Adipocyte (in vitro differentiated cells): Measurements from ENCODE around the gene TICRR.

ENCODE experiments used
- DNase-seq: peaks from one replicate; pipeline ENCODE4 v3.0.0-alpha.2; 2015; ENCODE audit warnings: low read depth
- H3K27me3 ChIP-seq: replicated peaks from 2 replicates; pipeline ENCODE4 v1.7.0; 2013; ENCODE audit warnings: mild to moderate bottlenecking, low read length, moderate library complexity; ENCODE audit not compliant: control insufficient read depth, insufficient read depth
- H3K36me3 ChIP-seq: 2 replicates; pipeline ENCODE4 v1.7.0; 2013; ENCODE audit warnings: low read length, mild to moderate bottlenecking, moderate library complexity; ENCODE audit not compliant: control insufficient read depth, insufficient read depth, severe bottlenecking
- H3K4me1 ChIP-seq: 2 replicates; pipeline ENCODE4 v1.7.0; 2013; ENCODE audit warnings: mild to moderate bottlenecking, low read length, moderate library complexity; ENCODE audit not compliant: control insufficient read depth, insufficient read depth
- H3K4me3 ChIP-seq: 2 replicates; pipeline ENCODE4 v1.7.0; 2013; ENCODE audit warnings: mild to moderate bottlenecking, low read length, moderate library complexity
- H3K9ac ChIP-seq: 2 replicates; pipeline ENCODE4 v1.7.0; 2013; ENCODE audit warnings: mild to moderate bottlenecking, low read length, moderate library complexity
- H3K9me3 ChIP-seq: 2 replicates; pipeline ENCODE4 v1.7.0; 2013; ENCODE audit warnings: mild to moderate bottlenecking, low read length, moderate library complexity; ENCODE audit not compliant: control insufficient read depth

The TICRR gene

GRCh38 chr15:89659295-89659694, 84.0 kb downstream of the TICRR start:
- H3K9ac ChIP-seq: no peak overlapping the region
- no peaks in the 10 kb centered on the region for H3K27me3 ChIP-seq
- H3K4me3 ChIP-seq: no peak overlapping the region
- H3K36me3 ChIP-seq: peaks cover 1% of the 10 kb centered on the region
- DNase-seq: no peak
- peaks cover 34% of the 10 kb centered on the region for H3K4me1 ChIP-seq
- H3K9me3 ChIP-seq: no peaks in the 10 kb centered on the region

DNA sequence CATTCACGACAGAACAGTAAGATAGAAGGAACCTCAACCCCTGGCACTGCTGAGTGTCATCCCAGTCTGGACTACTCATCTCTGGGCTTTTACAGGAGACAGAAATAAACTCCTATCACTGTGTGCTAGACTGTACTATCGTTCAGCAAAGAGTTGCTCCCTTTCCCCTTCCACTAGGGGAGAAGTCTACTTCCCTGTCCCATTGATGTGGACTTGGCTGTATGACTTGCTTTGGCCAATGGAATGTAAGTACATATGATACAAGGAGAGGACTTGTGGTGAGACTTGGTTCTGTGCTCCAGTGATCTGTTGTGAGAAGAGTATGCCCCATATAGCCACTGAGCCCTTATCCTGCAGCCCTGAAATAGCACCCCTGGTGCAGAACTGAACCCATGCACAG, 85.3 kb downstream of the TICRR start:
- H3K36me3 ChIP-seq: peaks cover 10% of the 10 kb centered on the region
- H3K9ac ChIP-seq: no peak overlapping the region
- H3K4me3 ChIP-seq: no peak overlapping the region
- DNase-seq: no peak
- H3K9me3 ChIP-seq: no peaks in the 10 kb centered on the region
- H3K4me1 ChIP-seq: peaks cover 40% of the 10 kb centered on the region
- no peaks in the 10 kb centered on the region for H3K27me3 ChIP-seq

DNA sequence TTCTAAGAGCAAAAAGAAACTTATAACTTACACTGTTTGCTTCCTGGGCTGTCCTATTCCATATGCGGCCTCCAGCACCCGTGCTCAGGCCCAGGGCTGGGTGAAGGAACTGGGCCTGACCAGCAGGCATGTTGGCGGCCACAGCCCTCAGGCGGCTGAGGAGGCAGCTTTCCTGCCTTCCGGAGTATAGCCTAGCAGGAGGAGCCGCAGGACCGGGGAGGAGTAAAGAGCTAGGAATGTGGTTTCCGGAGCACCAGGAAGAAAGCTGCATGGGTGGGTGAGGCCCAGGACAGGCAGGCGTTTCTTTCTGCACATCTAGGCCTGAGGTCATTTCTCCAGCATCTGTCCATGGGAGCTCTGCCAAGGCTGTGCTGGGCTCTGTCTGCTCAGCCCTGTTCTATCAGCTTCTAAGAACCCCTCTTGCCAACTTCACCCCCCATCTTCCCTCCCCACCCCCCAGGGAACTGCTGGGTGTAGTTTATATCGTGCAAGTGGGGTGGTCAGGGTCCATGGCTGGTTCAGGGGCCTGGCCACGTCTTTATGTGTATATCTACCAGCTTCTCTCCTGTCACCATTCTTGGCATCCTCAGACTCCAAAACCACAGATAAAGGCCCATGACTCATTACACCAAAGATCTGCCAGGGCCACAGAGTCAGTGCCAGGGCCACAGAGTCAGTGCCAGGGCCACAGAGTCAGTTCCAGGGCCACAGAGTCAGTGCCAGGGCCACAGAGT, 87.8 kb downstream of the TICRR start:
- H3K4me3 ChIP-seq: peak overlapping the region; percentile 69
- H3K36me3 ChIP-seq: peaks cover 28% of the 10 kb centered on the region
- DNase-seq: peak; percentile 83
- peaks cover 40% of the 10 kb centered on the region for H3K4me1 ChIP-seq
- no peaks in the 10 kb centered on the region for H3K27me3 ChIP-seq
- H3K9ac ChIP-seq: peak overlapping the region; percentile 87
- no peaks in the 10 kb centered on the region for H3K9me3 ChIP-seq

DNA sequence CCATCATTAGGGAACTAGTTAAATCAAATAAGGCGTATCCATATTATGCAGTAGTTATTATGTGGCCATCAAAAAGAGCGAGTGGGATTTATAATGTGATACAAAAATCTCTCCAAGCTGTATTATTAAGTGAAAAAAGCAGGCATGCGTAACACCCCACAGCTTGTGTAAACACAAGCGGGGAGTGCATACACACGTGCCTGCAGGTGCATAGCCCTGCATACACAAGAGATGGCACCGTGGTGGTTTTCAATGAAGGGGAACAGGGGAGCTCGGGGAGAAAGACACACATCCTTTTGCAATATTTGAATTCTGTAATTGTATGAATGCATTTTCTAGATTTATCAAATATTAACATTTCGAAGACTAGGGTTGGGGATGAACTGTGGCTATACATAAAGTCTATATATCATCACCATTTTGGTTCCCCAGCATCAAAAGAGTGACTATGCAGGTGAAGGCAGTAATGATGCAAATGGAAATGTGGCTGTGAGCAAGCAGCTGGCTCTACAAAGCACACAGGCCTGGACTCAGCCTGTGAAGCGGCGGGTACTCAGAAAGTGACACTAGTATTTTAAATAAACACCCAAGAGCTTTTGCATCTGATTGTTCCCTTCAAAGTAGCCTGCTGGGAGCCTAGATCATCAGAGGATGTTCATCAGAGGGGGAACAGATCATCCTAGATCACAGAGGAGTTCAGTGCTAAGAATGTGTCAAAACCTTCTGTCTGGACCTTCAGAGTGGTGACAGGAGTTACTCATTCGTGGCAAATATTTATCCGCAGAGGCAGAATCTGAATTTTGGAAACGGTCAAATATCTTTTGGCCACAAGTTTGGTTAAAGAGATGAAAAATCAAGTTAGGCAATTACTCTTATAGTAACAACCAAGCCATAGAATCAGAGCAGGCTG, 89.4 kb downstream of the TICRR start:
- Histone ChIP-seq H3K4me3 (peak overlapping the region; percentile 45), H3K4me1 (peaks cover 48% of the 10 kb centered on the region), H3K9me3 (no peaks in the 10 kb centered on the region), H3K27me3 (no peaks in the 10 kb centered on the region), H3K9ac (peak overlapping the region; percentile 82), H3K36me3 (peaks cover 44% of the 10 kb centered on the region)
- no peak for DNase-seq

DNA sequence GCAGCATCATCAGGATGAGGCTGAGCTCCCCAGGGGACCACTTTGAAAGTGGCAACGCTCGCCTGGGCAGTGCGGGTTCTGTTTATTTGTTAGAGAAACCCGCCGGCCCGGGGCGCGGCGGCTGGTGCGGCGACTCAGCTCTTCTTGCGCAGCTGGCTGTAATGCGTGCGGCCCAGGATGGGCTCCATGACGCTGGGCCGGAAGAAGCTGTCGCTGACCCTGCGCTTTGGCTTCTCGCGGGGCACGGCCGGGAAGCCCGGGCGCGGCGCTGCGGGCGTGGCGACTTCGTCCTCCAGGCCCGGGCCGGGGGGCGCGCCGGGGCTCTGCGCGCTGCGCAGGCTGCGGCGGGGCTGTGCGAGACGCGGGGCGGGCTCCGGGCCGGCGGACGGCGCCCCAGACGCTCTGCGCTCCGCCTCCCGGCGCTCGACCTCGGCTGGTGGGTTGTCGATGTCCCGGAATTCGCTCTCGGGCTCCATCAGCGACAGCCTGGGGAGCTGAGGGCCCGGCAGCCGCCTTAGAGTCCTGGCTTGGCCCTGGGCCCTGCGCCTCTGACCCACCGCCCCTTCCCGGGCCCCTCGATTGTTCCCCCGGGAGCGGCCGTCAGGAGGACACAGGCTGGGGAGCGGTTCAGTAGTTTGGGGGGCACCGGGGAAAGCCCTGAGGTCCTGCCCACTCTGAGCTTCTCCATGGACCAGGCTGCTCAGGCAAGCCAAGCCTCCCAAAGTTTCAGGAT, 90.3 kb downstream of the TICRR start:
- Histone ChIP-seq H3K27me3 (no peaks in the 10 kb centered on the region), H3K4me1 (peaks cover 52% of the 10 kb centered on the region), H3K4me3 (peak overlapping the region; percentile 59), H3K9ac (peak overlapping the region; percentile 82), H3K9me3 (no peaks in the 10 kb centered on the region), H3K36me3 (peaks cover 53% of the 10 kb centered on the region)
- peak; percentile 76 for DNase-seq

- peaks cover 53% of the 10 kb centered on the region for H3K4me1 ChIP-seq
- H3K36me3 ChIP-seq: peaks cover 60% of the 10 kb centered on the region
- H3K9me3 ChIP-seq: no peaks in the 10 kb centered on the region
- H3K9ac ChIP-seq: peak overlapping the region; percentile 82
- DNase-seq: no peak
- no peaks in the 10 kb centered on the region for H3K27me3 ChIP-seq
- peak overlapping the region; percentile 59 for H3K4me3 ChIP-seq
These were observed 91.1 kb downstream of the TICRR start for GRCh38 chr15:89666184-89666857.

GRCh38 chr15:89666858-89667705, 91.8 kb downstream of the TICRR start:
- H3K9me3 ChIP-seq: no peaks in the 10 kb centered on the region
- H3K4me3 ChIP-seq: no peak overlapping the region
- DNase-seq: no peak
- H3K36me3 ChIP-seq: peaks cover 68% of the 10 kb centered on the region
- peaks cover 58% of the 10 kb centered on the region for H3K4me1 ChIP-seq
- H3K9ac ChIP-seq: peak overlapping the region; percentile 82
- no peaks in the 10 kb centered on the region for H3K27me3 ChIP-seq

DNA sequence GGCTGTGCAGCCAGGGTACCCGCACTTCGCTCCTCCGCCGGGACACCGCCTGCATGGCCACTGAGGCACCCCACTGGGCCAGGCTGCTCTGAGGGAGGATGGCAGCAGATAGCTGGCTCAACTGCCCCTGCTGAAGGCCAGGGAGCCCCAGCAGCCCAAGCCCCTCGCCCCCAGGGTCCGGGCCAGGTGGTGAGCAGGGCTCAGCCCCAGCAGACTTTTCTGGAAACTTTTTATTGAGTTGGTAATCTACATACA, 92.4 kb downstream of the TICRR start:
- Histone ChIP-seq H3K4me1 (peaks cover 58% of the 10 kb centered on the region), H3K27me3 (no peaks in the 10 kb centered on the region), H3K9me3 (no peaks in the 10 kb centered on the region), H3K9ac (peak overlapping the region; percentile 34), H3K4me3 (no peak overlapping the region), H3K36me3 (peaks cover 73% of the 10 kb centered on the region)
- DNase-seq: no peak

- Histone ChIP-seq H3K9me3 (no peaks in the 10 kb centered on the region), H3K4me3 (no peak overlapping the region), H3K4me1 (peaks cover 61% of the 10 kb centered on the region), H3K36me3 (peaks cover 79% of the 10 kb centered on the region), H3K27me3 (no peaks in the 10 kb centered on the region), H3K9ac (peak overlapping the region; percentile 4)
- DNase-seq: no peak
These were observed 92.9 kb downstream of the TICRR start for GRCh38 chr15:89668171-89668570.

- Histone ChIP-seq H3K4me1 (peaks cover 71% of the 10 kb centered on the region), H3K4me3 (no peak overlapping the region), H3K9me3 (no peaks in the 10 kb centered on the region), H3K9ac (no peak overlapping the region), H3K36me3 (peaks cover 89% of the 10 kb centered on the region), H3K27me3 (no peaks in the 10 kb centered on the region)
- DNase-seq: no peak
These were observed 94.1 kb downstream of the TICRR start for GRCh38 chr15:89669309-89669865.
